Fibroblast of mammary gland (primary cell): ENCODE results near the gene RTBDN.

Source experiments
- DNase-seq: peaks from one replicate; pipeline ENCODE4 v3.0.0-alpha.2; 2010; ENCODE audit warnings: low read depth
- H3K4me3 ChIP-seq: 2 replicates; pipeline ENCODE4 v1.5.1; 2011; ENCODE audit warnings: low read depth, mild to moderate bottlenecking, low read length, moderate library complexity; ENCODE audit not compliant: control insufficient read depth
- CTCF ChIP-seq: conservative IDR thresholded peaks from 2 replicates; pipeline ENCODE4 v1.5.1; 2011; ENCODE audit warnings: low read depth, low read length, inconsistent platforms; ENCODE audit not compliant: control insufficient read depth, insufficient read depth

The RTBDN gene

GRCh38 chr19:12777217-12778016 lies 57.0 kb downstream of the RTBDN start:
- peak; percentile 72 for TF ChIP-seq CTCF
- peak overlapping the region; percentile 71 for H3K4me3 ChIP-seq
- peak; percentile 74 for DNase-seq
